Omental fat pad (tissue), 4 donors: Measurements from ENCODE around the gene LMO7. TPM values are rescaled to one million over a fixed set of nuclear protein-coding genes. Genes with fewer than 3 reads are reported as not detected.

Source experiments
- ATAC-seq: fragments of 150-250 bp; one replicate; pipeline ENCODE4 v1.9.1; 2016; ENCODE audit warnings: mild to moderate bottlenecking, moderate library complexity; ENCODE audit not compliant: low FRiP score
- DNase-seq: peaks from one replicate; pipeline ENCODE4 v3.0.0-alpha.2; 2019; ENCODE audit warnings: low spot score
- total RNA-seq, 4 donors: library from RNA; depleted of rRNA; stranded (reverse); fragments of >200 nt; gene quantifications; one replicate each; pipeline ENCODE4 v1.1.0, GENCODE V29; 2016
- TF ChIP-seq, protein P1 (sequence below), 3 donors: fragments of 450-650 bp; IDR thresholded peaks; one replicate each; pipeline ENCODE4 v1.5.1; 2016 to 2017; ENCODE audit warnings: antibody characterized with exemption in 3 of 3, mild to moderate bottlenecking in 3 of 3, moderate library complexity in 2 of 3

LMO7 gene
- total RNA-seq, 4 donors from 2014 or later = 7.7 to 22.0 (median 12.4) TPM

- TF ChIP-seq, protein P1, sequence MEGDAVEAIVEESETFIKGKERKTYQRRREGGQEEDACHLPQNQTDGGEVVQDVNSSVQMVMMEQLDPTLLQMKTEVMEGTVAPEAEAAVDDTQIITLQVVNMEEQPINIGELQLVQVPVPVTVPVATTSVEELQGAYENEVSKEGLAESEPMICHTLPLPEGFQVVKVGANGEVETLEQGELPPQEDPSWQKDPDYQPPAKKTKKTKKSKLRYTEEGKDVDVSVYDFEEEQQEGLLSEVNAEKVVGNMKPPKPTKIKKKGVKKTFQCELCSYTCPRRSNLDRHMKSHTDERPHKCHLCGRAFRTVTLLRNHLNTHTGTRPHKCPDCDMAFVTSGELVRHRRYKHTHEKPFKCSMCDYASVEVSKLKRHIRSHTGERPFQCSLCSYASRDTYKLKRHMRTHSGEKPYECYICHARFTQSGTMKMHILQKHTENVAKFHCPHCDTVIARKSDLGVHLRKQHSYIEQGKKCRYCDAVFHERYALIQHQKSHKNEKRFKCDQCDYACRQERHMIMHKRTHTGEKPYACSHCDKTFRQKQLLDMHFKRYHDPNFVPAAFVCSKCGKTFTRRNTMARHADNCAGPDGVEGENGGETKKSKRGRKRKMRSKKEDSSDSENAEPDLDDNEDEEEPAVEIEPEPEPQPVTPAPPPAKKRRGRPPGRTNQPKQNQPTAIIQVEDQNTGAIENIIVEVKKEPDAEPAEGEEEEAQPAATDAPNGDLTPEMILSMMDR (IDR thresholded peaks at IDR 0.05) = no peak
- ATAC-seq = no peak
Observed at GRCh38 chr13:75795274-75795673, 159.1 kb downstream of the LMO7 start.

DNA sequence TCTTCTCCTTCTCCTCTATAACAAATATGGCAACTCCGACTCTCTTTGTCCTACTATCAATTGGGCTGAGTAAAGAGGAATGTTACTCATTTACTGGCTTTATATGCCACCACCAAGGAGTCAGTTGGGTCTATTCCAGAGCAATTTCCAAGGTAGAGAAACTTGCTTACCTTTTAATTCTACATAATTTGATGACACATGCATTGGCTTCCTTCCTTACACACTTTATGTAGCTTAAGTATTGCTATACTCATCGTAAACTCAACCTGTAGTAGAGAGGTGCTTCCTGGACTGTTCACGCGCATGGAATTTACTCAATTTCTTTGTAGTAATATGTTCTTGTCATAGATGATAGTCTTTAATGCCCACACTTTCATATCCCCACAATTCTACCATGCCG is 160.7 kb downstream of the LMO7 start:
- TF ChIP-seq, protein P1 (IDR thresholded peaks at IDR 0.05) = no peak
- ATAC-seq = no peak
- DNase-seq = no peak

More at GRCh38 chr13:75795274-75795673, 159.1 kb downstream of the LMO7 start:
- DNase-seq = no peak

DNA sequence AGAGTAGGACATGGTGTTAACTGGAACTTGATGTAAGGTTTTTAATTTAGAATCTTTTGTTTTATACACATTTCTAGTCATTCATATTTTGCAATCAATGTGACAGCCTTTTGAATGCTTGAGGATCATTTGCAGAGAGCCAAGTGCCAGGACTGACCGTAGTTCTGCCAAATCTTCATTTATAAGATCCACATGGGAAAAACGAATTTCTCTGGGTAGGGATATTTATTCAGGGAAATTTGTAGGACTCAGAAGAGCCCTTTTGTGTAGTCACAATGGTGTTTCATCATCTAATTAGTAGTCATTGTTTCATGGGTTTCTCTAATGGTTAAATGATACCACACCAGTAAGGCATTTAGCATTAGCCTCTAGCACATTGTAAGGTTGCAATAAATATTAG is 161.1 kb downstream of the LMO7 start:
- ATAC-seq = no peak
- TF ChIP-seq, protein P1 (IDR thresholded peaks at IDR 0.05) = no peak
- DNase-seq = no peak

GRCh38 chr13:75797719-75798118 is 161.6 kb downstream of the LMO7 start:
- TF ChIP-seq, protein P1 (IDR thresholded peaks at IDR 0.05) = no peak
- ATAC-seq (no peak), DNase-seq (no peak)

DNA sequence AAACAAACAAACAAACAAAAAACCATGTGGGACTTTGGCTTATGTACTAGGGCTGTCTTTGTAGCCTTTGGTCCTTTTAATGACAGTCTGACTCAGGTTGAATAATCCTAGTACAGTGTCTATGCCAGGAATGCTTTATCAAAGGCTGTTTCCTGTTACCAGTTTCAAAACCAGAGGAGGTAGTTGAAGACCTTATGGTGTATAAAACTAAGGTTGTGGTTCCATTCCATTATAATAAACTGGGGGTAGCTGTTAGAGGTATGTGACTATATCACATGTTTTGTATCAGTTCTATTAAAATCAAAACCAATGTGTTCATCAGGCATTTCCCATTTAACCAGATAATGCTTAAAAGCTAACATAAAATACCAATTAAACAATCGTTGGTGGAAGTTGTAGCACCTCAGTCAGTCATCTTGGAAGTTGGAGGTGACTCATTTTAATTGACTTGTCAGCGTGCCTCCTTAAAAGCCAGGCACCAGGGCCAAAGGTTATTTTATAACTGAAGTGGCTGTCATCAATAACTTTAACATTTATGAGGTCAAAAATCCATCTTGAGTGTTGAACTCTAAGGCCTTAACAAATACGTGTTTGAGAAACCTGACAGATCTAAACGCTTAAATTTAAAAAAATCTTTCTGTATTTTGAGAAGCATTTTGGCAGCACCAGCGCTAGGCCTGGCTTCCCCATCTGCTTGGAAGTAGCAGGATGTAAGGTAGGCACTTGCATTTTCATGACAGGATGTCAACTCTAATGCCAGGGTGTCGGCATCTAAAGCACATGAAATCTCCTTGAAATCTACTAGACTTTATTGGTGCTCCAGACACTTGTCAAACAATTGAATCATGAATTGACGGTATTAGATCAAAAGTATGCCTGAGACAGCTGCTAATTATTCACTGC is 162.5 kb downstream of the LMO7 start:
- DNase-seq (no peak), ATAC-seq (no peak)
- TF ChIP-seq, protein P1 (IDR thresholded peaks at IDR 0.05) = no peak

- ATAC-seq (no peak), DNase-seq (no peak)
- TF ChIP-seq, protein P1 (IDR thresholded peaks at IDR 0.05) = no peak
Observed at GRCh38 chr13:75800545-75800944, 164.4 kb downstream of the LMO7 start.
